ENCODE data around the gene SF3B3.
"Not testable (repeated sequence)": the region's sequence is repeated elsewhere in the genome, so short reads cannot be mapped to it uniquely, and the experiment has no call there.

The SF3B3 gene

GRCh38 chr16:70565053-70565452, 41.4 kb downstream of the SF3B3 start:
- no peak for DNase-seq (ENCODE audit: low spot score)

DNA sequence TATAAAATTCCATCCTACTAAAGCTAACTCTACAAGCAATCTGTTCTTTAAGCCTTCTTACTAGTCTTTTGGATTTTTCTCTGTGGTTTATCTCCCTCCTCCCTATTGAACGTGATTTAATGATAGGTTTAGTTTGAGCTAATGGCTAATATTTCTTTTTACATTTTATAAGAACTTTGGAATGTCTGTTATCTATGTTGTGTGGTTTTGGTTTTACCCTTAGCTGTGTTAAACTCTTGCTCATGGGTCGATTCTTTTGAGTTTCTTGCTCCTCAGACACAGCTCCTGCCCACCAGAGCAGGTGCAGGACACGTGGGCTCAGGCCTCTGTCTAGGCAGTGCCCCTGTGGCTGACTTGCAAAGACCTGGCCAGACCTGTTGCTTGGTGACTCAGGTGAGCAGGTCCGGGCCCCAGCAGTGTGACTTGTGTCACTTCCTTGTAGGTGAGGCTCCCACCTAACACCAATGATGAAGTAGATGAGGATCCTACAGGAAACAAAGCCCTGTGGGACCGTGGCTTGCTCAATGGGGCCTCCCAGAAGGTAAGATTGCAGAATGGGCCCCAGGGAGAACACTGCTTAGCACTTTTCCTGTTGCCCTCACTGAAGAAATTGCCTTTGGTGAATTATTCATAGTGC, 45.1 kb downstream of the SF3B3 start:
- no peak for DNase-seq (ENCODE audit: low spot score)

DNA sequence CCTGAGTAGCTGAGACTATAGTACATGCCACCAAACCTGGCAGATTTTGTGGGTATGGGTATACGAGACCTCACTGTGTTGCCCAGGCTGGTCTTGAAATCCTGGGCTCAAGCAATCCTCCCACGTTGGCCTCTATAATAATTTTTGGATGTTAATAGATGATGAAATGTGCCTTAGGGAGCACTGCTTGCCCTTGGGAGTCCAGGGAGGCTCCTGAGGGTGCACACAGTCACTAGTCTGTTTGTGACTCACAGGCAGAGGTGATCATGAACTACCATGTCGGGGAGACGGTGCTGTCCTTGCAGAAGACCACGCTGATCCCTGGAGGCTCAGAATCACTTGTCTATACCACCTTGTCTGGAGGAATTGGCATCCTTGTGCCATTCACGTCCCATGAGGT, 46.1 kb downstream of the SF3B3 start:
- DNase-seq (ENCODE audit: low spot score), result no peak

DNA sequence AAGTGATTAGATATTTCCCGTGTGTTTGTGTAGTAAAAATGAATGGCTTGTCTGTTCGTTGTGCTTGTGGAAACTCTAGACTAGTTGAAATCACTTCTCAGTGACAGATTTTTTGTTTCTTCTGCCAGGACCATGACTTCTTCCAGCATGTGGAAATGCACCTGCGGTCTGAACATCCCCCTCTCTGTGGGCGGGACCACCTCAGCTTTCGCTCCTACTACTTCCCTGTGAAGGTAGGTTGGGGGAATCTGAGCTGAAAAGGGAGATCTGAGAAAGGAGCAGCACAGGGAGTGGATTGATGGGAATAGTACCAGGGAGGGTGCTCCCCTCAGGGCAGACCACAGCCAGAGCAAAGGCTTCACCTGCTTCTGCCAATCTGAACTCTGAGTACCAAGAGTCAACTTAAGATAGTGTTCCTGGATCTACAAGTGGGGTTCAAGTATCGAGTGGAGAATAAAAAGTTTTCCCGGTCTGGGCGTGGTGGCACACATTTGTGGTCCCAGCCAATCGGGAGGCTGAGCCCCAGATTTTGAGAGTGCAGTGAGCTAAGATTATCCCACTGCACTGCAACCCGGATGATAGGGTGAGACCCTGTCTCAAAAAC, 47.5 kb downstream of the SF3B3 start:
- DNase-seq (ENCODE audit: low spot score), result no peak

DNA sequence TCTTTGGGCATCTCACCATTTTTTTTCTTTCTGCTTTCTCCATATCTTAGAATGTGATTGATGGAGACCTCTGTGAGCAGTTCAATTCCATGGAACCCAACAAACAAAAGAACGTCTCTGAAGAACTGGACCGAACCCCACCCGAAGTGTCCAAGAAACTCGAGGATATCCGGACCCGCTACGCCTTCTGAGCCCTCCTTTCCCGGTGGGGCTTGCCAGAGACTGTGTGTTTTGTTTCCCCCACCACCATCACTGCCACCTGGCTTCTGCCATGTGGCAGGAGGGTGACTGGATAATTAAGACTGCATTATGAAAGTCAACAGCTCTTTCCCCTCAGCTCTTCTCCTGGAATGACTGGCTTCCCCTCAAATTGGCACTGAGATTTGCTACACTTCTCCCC, 48.0 kb downstream of the SF3B3 start:
- DNase-seq (ENCODE audit: low spot score), result no peak

DNA sequence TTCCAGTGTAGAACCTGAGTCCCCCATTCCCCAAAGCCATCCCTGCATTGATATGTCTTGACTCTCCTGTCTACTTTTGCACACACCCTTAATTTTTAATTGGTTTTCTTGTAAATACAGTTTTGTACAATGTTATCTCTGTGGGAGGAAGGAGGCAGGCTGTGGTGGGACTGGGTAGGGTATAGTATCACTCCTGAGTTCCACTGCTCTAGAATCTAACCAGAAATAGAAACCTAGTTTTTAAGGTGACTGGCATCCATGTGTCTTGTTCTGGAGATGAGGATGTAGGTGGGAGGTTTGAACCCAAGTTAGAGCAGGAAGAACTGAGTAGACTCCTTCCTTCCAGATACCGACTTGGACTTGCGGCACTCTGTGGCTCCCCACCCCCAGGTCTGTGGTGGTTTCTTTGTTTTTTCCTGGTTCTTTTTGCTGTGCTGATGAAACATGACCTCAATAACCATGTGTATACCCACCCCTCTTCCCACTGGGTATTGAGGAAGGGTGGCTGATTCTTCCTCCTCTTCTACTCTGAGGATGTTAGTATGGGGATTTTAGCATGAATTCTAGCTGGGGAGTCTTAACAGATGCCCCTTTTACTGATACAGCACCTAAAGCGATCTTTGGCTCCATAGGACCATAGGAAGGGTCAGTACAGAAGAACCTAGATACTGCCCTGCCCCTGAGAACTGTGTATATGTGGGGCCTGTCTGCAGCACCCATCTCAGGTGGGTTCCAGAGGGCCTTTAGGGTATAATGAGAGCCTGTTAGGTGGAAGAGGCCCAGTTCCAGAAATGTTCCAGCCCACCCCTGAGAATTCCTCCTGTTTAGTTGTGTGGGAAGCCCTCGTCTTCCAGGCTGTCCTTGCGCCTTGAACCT, 48.7 kb downstream of the SF3B3 start:
- no peak for DNase-seq (ENCODE audit: low spot score)

DNA sequence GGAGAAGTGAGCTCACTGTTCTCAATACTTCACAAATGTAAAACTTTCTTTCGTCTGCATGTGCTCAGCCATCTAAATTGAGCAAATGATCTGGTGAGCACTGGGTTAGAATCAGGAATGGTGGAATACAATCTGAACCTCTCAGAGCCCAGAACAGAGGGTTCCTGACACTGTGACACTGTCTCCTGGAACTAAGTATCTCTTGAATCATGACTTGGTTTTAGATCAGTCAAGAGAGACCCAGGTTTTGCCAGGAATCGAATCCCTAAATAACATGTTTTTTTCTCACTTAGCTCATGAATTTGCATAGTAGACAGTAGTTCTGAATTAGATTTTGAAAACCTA, 49.3 kb downstream of the SF3B3 start:
- DNase-seq (ENCODE audit: low spot score), result no peak

GRCh38 chr16:70573451-70574121, 50.0 kb downstream of the SF3B3 start:
- DNase-seq (ENCODE audit: low spot score), result no peak

DNA sequence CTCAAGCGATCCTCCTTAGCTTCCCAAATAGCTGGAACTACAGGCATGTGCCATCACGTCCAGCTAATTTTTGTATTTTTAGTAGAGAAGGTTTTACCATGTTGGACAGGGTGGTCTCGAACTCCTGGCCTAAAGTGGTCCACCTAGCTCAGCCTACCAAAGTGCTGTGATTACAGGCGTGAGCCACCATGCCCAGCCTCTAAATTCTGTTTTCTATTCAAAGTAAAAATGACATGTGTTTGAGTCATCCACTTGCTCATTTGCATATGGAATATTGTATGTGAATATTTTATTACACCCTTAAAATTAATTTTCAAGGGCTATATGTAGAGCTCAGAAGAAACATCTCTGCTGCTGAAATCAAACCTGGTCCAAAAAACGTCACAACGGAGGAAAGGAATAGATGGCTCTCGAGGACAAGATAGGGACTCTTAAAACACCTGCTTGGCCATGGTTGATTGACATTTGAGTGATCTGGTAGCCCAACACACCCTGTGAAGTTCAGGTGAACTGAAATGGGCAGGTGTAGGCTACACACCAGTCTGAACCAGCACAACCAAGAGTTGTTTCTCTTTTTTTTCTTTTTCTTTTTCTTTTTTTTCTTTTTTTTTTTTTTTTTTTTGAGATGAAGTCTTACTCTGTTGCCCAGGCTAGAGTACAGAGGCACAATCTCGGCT, 51.1 kb downstream of the SF3B3 start:
- peak; percentile 41 for DNase-seq (ENCODE audit: low spot score)

- DNase-seq (ENCODE audit: low spot score), result no peak
Measured at GRCh38 chr16:70575376-70575775, 51.8 kb downstream of the SF3B3 start.

- DNase-seq (ENCODE audit: low spot score), result peak; percentile 84
Measured at GRCh38 chr16:70576431-70577255, 53.0 kb downstream of the SF3B3 start.

- DNase-seq (ENCODE audit: low spot score), result peak; percentile 33
Measured at GRCh38 chr16:70577256-70577698, 53.7 kb downstream of the SF3B3 start.

DNA sequence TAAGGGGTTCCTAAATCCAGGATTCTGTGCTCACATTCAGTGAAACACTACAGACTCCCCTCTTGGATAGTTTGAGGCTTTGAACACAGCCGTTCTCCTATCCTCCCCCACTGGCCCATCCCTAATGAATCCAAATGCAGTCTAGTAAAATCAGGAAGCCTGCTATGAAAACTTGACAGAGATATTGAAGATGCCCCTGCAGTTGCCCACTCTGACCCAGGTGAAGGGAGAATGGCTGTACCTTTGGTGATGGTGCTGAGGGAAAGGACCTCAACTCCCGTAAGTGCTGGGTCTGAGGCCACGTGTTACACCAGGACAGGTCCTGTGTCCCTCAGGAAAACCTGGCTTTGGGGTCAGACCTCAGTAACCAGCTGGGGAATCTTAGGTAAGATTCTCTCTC, 54.4 kb downstream of the SF3B3 start:
- no peak for DNase-seq (ENCODE audit: low spot score)

DNA sequence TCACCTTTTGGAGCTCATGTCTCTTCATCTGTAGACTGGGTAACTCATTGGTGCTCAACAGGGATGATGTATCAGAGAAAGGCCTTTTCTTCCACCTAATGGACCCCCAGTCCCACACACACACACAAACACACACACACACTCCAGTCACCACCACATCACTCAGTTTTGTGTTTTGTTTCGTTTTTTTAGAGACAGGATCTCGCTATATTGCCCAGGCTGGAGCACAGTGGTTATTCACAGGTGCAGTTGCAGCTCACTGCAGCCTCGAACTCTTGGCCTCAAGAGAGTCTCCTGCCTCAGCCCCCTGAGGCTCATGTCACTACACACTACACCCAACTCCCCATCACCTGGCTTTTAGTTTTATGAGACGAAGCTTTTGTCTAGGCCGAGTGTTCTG, 55.6 kb downstream of the SF3B3 start:
- no peak for DNase-seq (ENCODE audit: low spot score)

GRCh38 chr16:70579648-70580630, 56.3 kb downstream of the SF3B3 start:
- DNase-seq (ENCODE audit: low spot score), result no peak

DNA sequence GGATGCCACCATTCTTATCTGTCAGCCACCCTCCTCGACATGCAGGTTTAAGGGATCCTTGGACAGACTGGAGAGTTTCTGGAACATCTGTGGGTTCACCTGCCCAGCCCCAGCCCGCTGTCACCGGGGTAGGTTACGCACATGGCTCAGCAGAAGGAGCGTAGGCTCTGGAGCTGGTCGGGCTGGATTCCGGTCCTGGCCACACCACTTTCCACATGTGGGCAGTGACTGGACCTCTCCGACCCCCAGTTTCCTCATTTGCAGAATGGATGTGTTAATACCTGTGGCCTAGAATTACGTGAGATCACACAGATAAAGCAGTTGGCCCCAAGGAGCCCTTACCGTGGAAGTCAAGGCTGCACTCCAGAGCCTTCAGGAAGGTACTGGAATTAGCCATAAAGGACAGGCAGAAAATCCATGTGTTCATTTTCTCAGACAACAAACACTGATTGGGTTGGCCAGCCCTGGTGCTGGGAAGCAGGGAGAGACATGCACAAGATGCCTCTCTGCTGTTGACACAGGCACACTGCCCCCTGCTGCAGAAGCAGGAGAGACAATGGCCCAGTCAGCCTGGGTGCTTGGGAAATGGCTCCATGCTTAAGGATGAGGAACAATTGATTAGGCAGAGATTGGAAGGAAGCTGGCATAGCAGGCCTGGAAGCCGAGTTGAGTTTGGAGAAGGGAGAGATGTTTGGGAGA, 58.8 kb downstream of the SF3B3 start:
- DNase-seq (ENCODE audit: low spot score), result no peak

DNA sequence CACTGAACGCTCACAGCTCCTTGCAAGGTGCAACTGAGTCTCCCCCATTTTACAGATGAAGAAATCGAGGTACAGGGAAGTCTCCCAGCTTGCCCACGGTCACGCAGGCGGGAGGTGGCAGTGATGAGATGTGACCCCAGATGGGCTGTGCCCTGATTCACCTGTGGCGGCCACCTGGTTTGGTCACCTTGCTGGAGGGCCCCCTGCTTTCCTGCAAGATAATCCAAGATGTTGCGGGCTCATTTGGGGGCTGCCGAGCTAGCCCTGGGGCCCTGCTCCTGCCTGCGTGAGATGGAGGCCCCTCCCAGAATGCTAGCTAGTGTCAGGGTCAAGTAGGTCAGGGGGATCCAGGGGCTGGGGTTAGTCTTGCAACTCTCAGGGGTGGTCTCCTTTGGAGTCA, 63.1 kb downstream of the SF3B3 start:
- no peak for DNase-seq (ENCODE audit: low spot score)

DNA sequence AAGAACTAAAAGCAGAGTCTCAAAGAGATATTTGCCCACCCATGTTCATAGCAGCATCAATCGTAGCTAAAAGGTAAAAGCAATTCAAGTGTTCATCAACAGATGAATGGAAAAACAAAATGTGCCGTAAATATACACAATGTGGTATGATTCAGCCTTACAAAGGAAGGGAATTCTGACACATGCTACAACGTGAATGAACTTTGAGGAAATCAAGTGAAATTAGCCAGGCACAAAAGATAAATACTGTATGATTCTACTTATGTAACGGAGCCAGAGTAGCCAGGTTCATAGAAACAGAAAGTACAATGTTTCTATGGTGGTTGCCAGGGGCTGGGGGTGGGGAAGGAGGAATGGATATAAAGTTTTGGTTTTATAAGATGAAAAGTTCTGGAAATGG, 64.9 kb downstream of the SF3B3 start:
- DNase-seq (ENCODE audit: low spot score), result no peak

- DNase-seq (ENCODE audit: low spot score), result not testable (repeated sequence)
Measured at GRCh38 chr16:70589416-70589815, 65.8 kb downstream of the SF3B3 start.

Measured in RKO (cell line).